ENCODE data around the gene PLXNB1. TPM values are rescaled to one million over a fixed set of nuclear protein-coding genes. Genes with fewer than 3 reads are reported as not detected.
A peak's percentile ranks its signal among the peaks of the same experiment; 100 is the strongest.

PLXNB1 gene
- total RNA-seq, 2 experiments from 2014 or later, result 3.7 to 5.1 TPM

- Mint-ChIP-seq H3K9me3 (ENCODE audit: low read depth) (no peaks in the 10 kb centered on the region), H3K27ac (no peak overlapping the region), H3K4me1 (no peaks in the 10 kb centered on the region), H3K27me3 (no peaks in the 10 kb centered on the region), H3K4me3 (no peak overlapping the region), H3K36me3 (ENCODE audit: low read depth) (no peaks in the 10 kb centered on the region)
- POLR2A ChIA-PET, result no interaction called here
- DNase-seq (no peak), ATAC-seq (no peak)
- CTCF ChIA-PET, result interaction anchor here (0.6 to 5.7 kb wide), 4 partner anchors 11 to 256 kb away, joined by 3 to 45 read pairs (median 8); no protein-coding TSS in a partner anchor
- intact Hi-C loops (cut with DNase I, micrococcal nuclease), result no loop called here
Observed at GRCh38 chr3:48411606-48412374, 18.1 kb downstream of the PLXNB1 start.

GRCh38 chr3:48411041-48411588 lies 18.8 kb downstream of the PLXNB1 start:
- ChIA-PET POLR2A (no interaction called here), CTCF (interaction anchor here (0.6 to 5.7 kb wide), 4 partner anchors 10 to 257 kb away, joined by 3 to 45 read pairs (median 5); no protein-coding TSS in a partner anchor)
- intact Hi-C loops (cut with DNase I, micrococcal nuclease), result no loop called here
- Mint-ChIP-seq H3K27ac (no peak overlapping the region), H3K4me1 (no peaks in the 10 kb centered on the region), H3K27me3 (no peaks in the 10 kb centered on the region), H3K36me3 (ENCODE audit: low read depth) (no peaks in the 10 kb centered on the region), H3K9me3 (ENCODE audit: low read depth) (no peaks in the 10 kb centered on the region), H3K4me3 (no peak overlapping the region)
- DNase-seq (no peak), ATAC-seq (no peak)

GRCh38 chr3:48410205-48411040 lies 19.5 kb downstream of the PLXNB1 start:
- Mint-ChIP-seq H3K4me1 (no peaks in the 10 kb centered on the region), H3K4me3 (no peak overlapping the region), H3K36me3 (ENCODE audit: low read depth) (no peaks in the 10 kb centered on the region), H3K27ac (no peak overlapping the region), H3K27me3 (no peaks in the 10 kb centered on the region), H3K9me3 (ENCODE audit: low read depth) (no peaks in the 10 kb centered on the region)
- ChIA-PET CTCF (interaction anchor here (0.7 to 5.7 kb wide), 2 partner anchors 23 to 26 kb away, joined by 3 to 45 read pairs; no protein-coding TSS in a partner anchor), POLR2A (no interaction called here)
- intact Hi-C loops (cut with DNase I, micrococcal nuclease), result no loop called here
- DNase-seq, result peak; percentile 1
- no peak for ATAC-seq

GRCh38 chr3:48409291-48410201 lies 20.3 kb downstream of the PLXNB1 start:
- H3K27ac Mint-ChIP-seq, result no peak overlapping the region
- H3K4me3 Mint-ChIP-seq, result no peak overlapping the region
- H3K4me1 Mint-ChIP-seq, result no peaks in the 10 kb centered on the region
- no peaks in the 10 kb centered on the region for H3K36me3 Mint-ChIP-seq (ENCODE audit: low read depth)
- H3K9me3 Mint-ChIP-seq (ENCODE audit: low read depth), result no peaks in the 10 kb centered on the region
- ATAC-seq (no peak), DNase-seq (peak; percentile 3)
- CTCF ChIA-PET, result interaction anchor here (1.5 to 5.7 kb wide), 2 partner anchors 9 to 27 kb away, joined by 5 to 45 read pairs; no protein-coding TSS in a partner anchor
- intact Hi-C loops (cut with DNase I, micrococcal nuclease), result loop anchor here in 1 of 2 experiments (10.0 kb wide), 1 partner anchor 135 kb away; no protein-coding TSS in a partner anchor
- POLR2A ChIA-PET, result interaction anchor here (0.7 kb wide), 1 partner anchor 15 kb away, joined by 4 read pairs; no protein-coding TSS in a partner anchor
- no peaks in the 10 kb centered on the region for H3K27me3 Mint-ChIP-seq

- Mint-ChIP-seq H3K9me3 (ENCODE audit: low read depth) (no peaks in the 10 kb centered on the region), H3K27ac (no peak overlapping the region), H3K4me1 (no peaks in the 10 kb centered on the region), H3K36me3 (ENCODE audit: low read depth) (no peaks in the 10 kb centered on the region), H3K4me3 (no peak overlapping the region), H3K27me3 (no peaks in the 10 kb centered on the region)
- DNase-seq (peak; percentile 36), ATAC-seq (peak; percentile 19)
- CTCF ChIA-PET, result interaction anchor here (0.7 to 5.7 kb wide), 3 partner anchors 8 to 1085 kb away, joined by 3 to 45 read pairs (median 5); no protein-coding TSS in a partner anchor
- intact Hi-C loops (cut with DNase I, micrococcal nuclease), result loop anchor here in 1 of 2 experiments (10.0 kb wide), 1 partner anchor 134 kb away; no protein-coding TSS in a partner anchor
- POLR2A ChIA-PET, result interaction anchor here (0.7 kb wide), 1 partner anchor 15 kb away, joined by 4 read pairs; no protein-coding TSS in a partner anchor
Observed at GRCh38 chr3:48408823-48409281, 21.0 kb downstream of the PLXNB1 start.

GRCh38 chr3:48407542-48408099 lies 22.3 kb downstream of the PLXNB1 start:
- Mint-ChIP-seq H3K9me3 (ENCODE audit: low read depth) (no peaks in the 10 kb centered on the region), H3K27ac (no peak overlapping the region), H3K36me3 (ENCODE audit: low read depth) (no peaks in the 10 kb centered on the region), H3K4me3 (no peak overlapping the region), H3K27me3 (no peaks in the 10 kb centered on the region), H3K4me1 (no peaks in the 10 kb centered on the region)
- POLR2A ChIA-PET, result no interaction called here
- intact Hi-C loops (cut with DNase I, micrococcal nuclease), result loop anchor here in 1 of 2 experiments (10.0 kb wide), 1 partner anchor 133 kb away; no protein-coding TSS in a partner anchor
- no peak for DNase-seq
- CTCF ChIA-PET, result interaction anchor here (0.6 to 5.7 kb wide), 3 partner anchors 19 to 35 kb away, joined by 3 to 45 read pairs (median 3); no protein-coding TSS in a partner anchor
- ATAC-seq, result no peak

- Mint-ChIP-seq H3K4me3 (no peak overlapping the region), H3K9me3 (ENCODE audit: low read depth) (no peaks in the 10 kb centered on the region), H3K4me1 (no peaks in the 10 kb centered on the region), H3K27me3 (no peaks in the 10 kb centered on the region), H3K27ac (no peak overlapping the region), H3K36me3 (ENCODE audit: low read depth) (no peaks in the 10 kb centered on the region)
- ATAC-seq (no peak), DNase-seq (no peak)
- intact Hi-C loops (cut with DNase I, micrococcal nuclease), result loop anchor here in 1 of 2 experiments (10.0 kb wide), 1 partner anchor 132 kb away; no protein-coding TSS in a partner anchor
- ChIA-PET CTCF (interaction anchor here (0.6 to 5.7 kb wide), 2 partner anchors 29 to 34 kb away, joined by 3 to 45 read pairs; no protein-coding TSS in a partner anchor), POLR2A (no interaction called here)
Observed at GRCh38 chr3:48406443-48407431, 23.1 kb downstream of the PLXNB1 start.

- Mint-ChIP-seq H3K27me3 (no peaks in the 10 kb centered on the region), H3K9me3 (ENCODE audit: low read depth) (no peaks in the 10 kb centered on the region), H3K4me3 (no peak overlapping the region), H3K4me1 (no peaks in the 10 kb centered on the region), H3K27ac (no peak overlapping the region), H3K36me3 (ENCODE audit: low read depth) (no peaks in the 10 kb centered on the region)
- DNase-seq (no peak), ATAC-seq (no peak)
- ChIA-PET CTCF (interaction anchor here (5.7 kb wide), 1 partner anchor 30 kb away, joined by 45 read pairs; no protein-coding TSS in a partner anchor), POLR2A (no interaction called here)
- intact Hi-C loops (cut with DNase I, micrococcal nuclease), result loop anchor here in 1 of 2 experiments (10.0 kb wide), 1 partner anchor 131 kb away; no protein-coding TSS in a partner anchor
Observed at GRCh38 chr3:48405971-48406370, 23.9 kb downstream of the PLXNB1 start.

- POLR2A ChIA-PET, result no interaction called here
- intact Hi-C loops (cut with DNase I, micrococcal nuclease), result loop anchor here in 1 of 2 experiments (10.0 kb wide), 1 partner anchor 131 kb away; no protein-coding TSS in a partner anchor
- ATAC-seq, result no peak
Observed at GRCh38 chr3:48405343-48405881, 24.5 kb downstream of the PLXNB1 start.

More at GRCh38 chr3:48405343-48405881, 24.5 kb downstream of the PLXNB1 start:
- CTCF ChIA-PET, result interaction anchor here (0.7 to 2.8 kb wide), 2 partner anchors 19 to 30 kb away, joined by 3 to 13 read pairs; no protein-coding TSS in a partner anchor
- Mint-ChIP-seq H3K27ac (no peak overlapping the region), H3K36me3 (ENCODE audit: low read depth) (no peaks in the 10 kb centered on the region), H3K4me3 (no peak overlapping the region), H3K27me3 (no peaks in the 10 kb centered on the region), H3K9me3 (ENCODE audit: low read depth) (no peaks in the 10 kb centered on the region), H3K4me1 (no peaks in the 10 kb centered on the region)
- peak; percentile 3 for DNase-seq
